HS-27A (cell line): ENCODE data around the gene FMN2.

ENCODE experiments used
- DNase-seq: peaks from one replicate; pipeline ENCODE4 v3.0.0-alpha.2; 2012; ENCODE audit warnings: low read depth, missing footprints

Gene FMN2

DNA sequence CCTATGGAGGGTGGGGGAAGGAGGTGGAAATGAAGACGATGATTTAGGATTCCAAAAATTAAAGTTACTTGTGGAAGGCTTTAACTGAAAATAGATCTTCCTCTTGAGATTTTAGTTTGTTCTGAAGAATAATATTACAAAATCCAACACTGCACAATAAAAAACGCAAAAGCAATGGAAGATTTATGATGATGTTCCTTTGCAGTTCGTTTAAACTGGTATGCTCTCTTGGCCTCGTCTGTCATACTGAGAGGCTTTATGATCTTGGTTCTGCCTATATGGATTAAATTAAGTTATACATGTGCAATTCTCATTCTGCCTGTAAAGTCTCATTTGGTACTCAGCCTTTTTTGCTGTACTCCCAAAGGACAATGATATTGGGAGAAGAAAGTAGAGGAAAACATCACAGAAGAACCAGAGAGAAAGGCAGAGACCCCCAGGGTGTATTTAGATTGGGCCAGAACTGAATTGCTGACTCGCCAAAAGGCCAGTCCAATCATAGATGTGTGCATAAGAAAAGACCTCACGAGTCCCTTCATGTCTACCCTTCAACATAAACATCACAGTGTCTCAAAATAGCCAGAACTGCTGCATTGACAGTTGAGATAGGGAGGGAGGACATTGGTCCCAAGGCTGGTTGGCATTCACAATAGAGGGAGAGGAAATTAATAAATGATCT, 331.7 kb downstream of the FMN2 start:
- no peak for DNase-seq

DNA sequence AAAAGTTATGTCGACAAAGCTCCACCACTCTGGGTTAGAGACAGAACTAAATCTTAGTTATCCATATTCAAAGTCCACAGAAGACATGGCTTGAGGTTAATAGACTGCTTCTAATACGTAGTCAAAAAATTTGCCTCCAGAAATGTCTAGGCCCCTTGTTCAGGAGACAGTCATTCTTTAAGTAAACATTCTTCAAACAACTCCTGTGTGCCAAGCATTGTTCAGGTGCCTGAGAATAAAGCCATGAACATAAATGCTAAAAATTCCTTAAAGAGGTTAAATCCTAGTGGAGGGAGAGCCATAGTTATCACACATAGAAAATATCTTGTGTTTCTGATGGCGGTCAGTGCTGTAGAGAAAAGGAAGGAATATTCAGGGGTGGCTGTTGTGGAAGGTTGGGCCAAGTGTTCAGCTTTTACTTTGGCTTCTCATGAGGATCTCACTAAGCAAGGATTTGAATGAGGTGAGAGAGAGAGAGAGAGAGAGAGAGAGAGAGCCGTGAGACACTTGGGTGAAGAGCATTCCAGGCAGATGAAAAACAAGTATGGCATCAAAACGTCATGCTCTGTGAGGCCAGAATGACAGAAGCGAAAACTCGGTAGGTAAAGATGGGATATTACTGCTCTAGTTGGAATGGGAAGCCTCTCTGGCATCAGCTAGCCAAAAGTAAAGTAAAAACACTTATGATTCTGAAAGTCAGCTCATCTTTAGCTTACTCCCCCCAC, 333.2 kb downstream of the FMN2 start:
- DNase-seq: no peak

DNA sequence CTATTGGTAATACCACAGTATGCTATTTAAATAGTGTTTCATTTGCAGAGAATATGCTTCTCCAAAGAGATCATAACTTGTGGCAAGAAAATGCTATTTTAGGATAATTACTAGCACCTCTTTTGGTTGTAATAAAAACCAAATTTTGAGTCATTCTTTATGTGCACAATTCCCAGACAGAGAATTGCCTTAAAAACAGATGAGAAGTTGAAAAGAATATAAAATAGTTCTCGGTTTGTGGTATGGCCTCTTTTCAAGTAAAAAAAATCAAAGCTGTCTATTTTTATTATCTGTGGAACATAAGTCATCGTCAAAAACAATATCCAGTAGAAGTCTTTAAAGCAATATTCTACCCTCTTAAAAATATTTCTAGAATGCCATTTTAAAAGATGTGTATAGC, 334.4 kb downstream of the FMN2 start:
- no peak for DNase-seq

DNA sequence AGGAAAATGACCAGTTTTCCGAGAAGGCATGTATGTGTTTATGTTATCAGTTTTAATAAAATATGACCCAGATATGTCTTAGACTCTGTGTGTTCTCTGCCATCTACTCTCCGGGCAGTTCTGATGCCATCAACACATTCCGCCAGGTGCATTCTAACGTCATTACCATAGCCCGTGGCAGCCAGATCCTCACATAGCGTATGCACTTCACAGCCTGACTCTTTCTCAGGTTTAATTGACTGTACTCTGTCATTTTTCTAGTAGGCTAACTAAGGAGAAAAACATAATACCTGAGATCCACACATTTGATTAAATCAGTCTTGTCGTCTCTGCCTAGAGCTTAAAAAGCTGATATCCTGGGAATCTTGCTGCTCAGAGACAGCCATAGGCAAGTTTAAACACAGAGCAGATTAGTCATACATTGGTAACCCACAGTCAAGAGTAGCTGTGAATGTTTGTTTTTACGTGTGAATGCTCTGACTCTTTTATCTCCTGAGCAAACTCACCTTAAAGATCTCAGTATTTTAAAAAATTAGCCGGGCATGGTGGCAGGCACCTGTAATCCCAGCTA, 344.4 kb downstream of the FMN2 start:
- DNase-seq: no peak

DNA sequence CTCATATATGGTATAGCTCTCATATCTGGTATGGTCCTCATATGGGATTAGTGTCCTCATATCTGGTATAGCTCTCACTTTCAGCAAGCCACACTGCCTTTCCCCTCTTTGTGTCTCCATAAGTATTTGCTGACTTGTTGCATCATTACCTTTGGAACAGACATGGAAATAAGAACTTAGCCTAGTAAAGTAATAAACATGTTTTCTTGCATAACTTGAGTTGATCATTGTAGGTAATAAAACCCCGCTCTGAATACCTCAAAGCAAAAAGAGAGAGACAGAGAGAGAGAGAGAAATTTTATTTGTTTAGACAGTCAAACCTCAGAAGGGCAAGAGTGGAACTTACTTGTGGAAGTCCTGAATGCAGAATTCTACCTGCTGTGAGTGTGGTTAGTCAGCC, 350.0 kb downstream of the FMN2 start:
- no peak for DNase-seq

DNA sequence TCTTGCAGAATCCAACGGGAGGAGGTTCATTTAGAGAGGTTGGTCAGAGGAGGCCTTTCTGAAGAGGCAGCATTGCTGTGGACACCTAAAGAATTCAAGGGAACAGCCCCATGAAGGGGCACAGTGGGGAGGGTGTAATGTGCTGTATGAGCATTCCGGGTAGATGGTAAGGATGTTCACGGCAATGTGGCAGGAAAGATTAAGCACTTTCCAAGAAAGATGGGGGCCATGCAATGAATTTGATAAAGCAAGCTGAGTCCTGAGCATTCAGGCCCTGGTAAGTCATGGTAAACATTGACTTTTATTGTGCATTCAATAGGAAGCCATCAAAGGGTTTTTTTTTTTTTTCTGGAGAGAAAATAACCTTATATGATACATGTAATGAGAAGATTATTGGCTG, 353.7 kb downstream of the FMN2 start:
- no peak for DNase-seq

DNA sequence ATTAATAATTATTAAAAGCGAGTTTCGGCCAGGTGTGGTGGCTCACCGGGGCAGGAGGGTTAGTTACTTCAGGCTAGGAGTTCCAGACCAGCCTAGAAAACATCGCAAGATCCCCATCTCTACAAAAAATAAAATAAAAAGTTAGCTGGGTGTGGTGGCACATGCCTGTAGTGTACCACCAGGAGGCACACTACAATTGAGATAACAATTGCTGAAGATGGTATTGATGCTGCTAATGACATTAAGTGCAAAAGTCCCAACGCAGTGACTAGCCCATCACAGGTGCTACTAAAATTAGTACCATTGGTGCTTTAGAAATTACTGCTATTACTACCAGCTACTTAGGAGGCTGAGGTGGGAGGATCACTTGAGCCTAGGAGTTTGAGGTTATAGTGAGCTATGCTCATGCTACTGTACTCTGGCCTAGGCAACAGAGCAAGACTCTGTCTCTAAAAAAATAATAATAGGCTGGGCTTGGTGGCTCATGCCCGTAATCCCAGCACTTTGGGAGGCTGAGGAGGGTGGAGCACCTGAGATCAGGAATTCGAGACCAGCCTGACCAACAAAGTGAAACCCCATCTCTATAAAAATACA, 363.6 kb downstream of the FMN2 start:
- DNase-seq: no peak

DNA sequence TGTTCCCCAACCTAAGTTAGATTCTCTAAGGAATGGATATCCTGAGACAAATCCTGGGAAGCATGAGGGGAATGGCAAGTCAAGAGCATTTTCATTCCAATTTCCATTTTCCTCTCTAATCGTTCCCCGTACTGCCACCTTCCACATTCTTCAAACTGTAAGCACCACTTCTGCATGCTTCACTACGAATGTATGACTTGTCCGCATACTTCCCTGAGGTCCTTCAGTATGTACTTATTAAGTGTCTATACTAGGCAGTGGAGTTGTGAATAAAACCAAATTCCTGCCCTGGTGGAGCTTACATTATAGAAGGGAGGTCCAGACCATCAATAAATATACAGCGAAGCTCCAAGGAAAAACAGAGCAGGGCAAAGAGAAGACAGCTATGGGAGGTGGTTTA, 365.5 kb downstream of the FMN2 start:
- no peak for DNase-seq

DNA sequence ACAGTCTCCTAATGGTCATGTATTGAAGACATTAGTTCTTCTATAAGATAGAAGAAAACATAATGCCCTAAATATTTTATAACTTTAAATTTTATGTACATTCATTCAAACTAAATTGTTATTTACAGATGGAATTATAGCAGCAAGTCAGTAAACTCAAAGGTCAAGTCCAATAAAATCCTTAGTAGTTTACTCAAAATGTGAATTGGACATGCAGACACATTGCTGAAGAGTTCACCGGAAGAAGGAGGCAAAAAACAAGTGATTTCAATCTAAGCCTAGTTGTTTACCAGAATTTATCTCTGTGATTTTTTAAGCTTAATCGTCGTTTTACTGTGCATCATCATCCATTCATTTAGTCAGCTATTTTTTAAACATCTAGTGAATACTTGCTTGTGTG, 370.6 kb downstream of the FMN2 start:
- no peak for DNase-seq

DNA sequence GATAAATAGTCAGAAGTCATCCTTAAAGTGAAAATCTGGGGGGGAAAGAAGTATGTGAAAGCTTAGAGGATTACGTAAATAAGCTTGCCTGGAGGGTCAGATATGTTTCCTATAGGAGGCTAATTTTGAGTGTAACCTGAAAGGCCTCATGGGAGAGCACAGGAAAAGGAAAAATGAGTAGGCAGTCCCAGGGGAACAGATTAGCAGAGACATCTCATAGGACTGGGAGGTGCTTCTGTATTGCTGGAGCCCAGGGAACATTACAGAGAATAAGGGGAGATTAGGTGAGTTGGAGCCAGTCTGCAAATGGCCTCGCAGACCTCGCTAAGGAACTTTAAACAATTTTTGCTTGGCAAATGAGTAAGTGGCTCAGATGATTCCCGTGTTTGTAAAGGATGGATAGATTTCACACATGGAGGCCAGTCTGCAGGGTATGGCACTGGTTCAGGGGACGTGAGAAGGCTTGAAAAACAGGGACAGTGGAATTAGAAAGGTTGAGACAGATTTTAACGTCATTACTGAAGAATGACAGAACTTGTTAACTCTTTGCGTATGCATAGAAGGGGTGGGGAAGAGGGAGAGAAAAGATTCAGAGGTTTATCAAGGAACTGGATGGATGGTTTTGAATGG, 371.2 kb downstream of the FMN2 start:
- no peak for DNase-seq

DNA sequence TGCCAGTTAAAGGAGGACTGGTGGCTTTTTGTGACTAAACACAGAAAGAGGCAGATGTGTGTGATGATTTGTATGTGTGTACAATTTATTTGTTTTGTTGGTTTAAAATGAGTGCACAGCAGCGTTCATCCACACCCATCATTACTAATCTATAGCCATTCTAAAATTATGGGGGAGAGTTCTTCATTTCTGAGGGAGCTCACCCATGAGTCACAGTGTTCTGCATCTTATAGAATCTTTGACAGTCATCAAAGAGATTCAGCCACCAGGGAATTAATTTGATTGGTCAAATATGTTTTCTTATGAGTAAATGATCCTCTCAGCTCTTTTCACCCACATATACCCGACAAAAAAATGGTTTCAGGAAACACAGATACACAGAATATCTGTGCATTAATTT, 372.4 kb downstream of the FMN2 start:
- no peak for DNase-seq

DNA sequence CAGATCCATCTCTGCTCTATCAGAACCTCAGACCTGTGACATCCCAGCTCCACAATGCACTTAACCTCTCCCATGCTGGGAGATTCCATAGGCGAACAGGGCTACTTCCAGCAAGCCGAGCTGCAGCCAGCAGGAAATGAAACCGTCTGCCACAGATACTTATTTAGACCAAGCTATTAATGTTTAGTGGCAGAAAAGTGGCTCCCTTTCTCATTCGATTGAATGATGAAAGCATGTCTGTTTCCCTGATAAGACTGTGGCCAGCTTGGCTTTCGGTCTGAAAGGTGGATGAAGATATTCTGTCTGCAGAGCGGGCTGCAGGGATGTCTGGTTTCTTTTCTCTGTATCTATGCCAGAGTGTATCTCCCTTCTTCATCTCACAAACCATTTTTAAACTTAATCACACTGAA, 373.9 kb downstream of the FMN2 start:
- DNase-seq: no peak

DNA sequence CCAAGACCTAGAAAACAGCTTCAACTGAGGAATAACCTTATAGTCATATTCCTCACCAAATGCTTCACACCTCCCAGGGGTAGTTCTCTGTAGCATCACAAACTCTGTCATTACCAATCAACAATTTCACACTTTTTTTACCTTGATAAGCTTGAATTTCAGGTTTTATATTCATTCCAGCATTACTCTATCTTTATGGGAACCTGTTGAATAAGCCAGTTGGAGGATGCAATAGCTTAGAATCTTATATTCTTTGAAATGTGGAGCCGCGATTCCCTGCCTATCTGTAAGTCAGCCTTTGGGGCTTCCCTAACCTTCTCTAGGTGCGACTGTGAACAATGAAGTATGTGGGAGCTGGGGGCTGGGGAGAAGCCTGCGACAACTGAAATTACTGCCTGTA, 374.8 kb downstream of the FMN2 start:
- DNase-seq: no peak

DNA sequence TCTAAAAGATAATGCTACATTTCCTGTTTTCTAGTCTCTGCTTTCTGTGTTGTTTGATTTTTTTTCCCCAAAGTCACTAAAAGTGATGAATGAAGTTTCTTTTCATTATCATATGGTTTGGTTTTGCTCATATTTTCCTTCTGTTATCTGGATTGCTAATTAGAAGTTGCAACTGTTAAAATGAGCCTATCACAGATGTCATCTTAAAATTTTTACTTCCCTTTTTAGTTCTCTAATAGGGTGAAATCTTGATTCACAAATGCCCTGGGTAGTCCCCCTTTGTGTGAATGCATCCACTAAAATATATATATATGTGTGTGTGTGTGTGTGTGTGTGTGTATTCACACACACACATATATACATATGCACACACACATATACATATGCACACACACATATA, 376.2 kb downstream of the FMN2 start:
- no peak for DNase-seq

DNA sequence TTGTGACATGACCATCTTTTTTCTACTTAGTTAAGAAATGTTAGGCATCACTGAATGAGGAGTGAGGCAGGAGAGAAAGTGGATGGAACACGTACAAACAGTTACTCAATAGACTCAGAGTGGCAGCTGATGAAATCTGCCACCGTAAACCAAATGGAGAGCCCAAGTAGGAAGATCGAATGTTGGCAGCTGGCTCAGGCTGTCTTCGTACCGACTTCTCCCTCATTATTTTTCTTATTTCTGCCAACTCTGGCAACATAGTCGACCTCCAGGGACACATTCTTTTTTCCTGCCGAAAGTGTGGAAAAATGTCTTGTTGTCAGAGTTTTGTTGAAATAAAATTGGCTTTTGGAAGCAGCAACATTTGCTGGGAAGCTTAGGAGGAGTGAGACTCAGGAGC, 377.0 kb downstream of the FMN2 start:
- no peak for DNase-seq

DNA sequence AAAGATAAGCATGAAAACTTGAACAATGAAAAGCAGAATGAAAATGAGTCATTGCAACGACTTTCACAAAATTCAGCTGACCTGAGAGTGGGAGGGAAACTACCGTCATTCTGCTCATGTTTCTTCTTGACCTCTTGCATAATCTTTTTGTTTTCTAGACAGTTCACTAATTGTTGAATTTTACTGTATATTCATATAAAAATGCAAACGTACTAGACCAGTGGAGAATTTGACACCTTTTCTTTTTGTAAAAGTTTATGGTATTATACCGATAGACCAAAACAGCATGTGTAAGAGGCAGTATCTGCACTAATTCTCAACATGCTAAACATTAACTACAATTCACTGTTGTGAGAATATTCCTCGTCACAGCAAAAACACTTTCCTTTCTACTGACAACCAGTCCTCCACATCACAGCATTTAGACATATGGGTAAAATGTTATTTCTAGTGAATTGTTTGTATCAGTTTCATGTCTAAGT, 382.5 kb downstream of the FMN2 start:
- no peak for DNase-seq

DNA sequence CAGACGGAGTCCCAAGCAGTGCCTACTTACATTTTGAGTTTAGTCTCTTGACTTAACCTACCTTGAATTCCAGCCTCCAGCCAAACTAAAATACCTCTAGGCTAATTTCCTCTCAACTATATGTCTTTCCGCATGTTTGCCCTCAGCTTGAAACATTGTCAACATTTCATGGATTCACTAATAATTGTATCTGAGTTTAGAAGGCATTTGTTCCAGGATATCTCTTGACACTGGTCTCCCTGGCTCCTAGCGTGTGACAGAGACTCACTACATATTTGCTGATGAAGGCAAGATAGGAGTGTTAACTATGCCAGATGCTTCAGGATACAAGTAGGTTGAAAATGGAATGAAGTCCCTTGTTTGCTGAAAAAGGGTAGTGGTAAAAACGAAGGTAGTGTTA, 384.1 kb downstream of the FMN2 start:
- no peak for DNase-seq

DNA sequence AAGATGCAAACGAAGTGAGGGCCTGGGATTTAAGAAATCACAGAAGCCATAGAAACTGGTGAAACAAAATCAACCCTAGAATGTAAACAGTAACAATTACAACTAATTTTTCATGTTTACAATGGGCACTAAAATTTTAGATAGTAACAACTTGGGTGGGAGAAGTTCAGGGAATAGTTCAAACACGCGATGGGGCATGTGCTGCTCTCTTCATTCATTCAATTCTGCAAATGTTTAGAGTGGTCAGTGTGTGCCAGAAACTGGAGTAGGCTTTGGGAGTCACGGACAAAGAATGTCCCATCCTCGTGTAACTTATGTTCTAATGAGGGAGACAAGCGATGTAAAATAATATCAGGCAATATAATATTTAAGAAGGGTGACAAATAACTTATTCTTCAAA, 386.9 kb downstream of the FMN2 start:
- no peak for DNase-seq

DNA sequence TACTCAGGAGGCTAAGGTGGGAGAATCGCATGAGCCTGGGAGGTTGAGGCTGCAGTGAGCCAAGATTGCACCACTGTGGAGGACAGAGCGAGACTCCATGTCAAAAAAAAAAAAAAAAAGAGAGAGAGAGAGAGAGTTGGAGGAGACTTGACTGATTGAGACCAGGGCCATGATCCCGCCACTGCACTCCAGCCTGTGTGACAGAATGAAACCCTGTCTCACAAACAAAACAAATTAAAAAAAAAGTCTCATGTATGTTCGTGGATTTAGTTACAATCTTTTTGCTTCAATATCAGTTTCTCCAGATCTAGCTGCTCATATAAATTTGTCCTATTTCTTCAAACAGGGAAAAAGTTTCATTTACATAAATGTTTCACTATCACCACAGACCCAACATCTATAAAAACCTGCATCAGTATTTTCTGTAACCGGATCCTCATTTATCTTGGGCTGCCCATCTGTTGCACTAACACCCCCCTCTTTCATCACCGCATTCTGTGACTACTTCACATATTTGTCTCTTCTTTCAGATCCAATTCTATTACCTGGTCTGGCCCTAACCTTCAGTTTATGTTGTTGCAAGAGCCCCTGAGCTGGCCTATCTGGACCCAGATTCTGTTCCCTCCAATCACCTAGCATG, 393.2 kb downstream of the FMN2 start:
- no peak for DNase-seq

DNA sequence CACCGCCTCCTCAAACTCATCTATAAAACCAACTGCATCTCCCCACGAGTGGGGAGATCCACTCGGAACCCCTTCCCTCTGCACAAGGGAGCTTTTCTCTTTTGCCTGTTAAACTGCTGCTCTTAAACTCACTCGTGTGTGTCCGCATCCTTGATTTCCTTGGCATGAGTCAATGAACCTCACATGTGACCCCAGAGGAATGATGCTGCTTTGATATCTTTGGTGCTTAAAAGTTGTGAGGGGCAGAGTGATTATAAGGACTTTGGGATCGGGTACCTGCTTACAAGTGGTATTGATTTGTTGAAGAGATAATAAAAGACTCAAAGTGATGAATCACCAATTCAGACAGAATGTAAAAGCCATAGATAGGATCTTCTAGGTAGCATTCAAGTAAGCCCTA, 394.9 kb downstream of the FMN2 start:
- DNase-seq: no peak

DNA sequence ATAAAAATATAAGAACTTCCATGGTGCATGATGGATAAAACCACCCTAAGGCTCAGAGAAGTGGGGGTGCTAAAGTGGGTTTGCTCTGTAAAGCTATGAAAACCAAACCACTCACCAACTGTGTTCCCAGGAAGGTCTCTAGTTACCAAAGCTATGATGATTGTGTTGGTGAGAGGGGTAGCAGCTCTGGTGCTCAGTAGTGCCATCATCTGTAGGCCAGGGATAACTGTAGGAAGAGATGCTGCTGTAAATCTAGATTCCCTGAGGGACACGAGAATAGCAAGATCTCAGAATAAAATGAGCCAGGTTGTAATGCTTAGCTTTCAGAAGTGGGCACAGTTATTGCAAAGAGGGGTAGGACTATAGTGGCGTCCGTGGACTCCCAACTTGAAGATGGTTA, 395.8 kb downstream of the FMN2 start:
- no peak for DNase-seq

DNA sequence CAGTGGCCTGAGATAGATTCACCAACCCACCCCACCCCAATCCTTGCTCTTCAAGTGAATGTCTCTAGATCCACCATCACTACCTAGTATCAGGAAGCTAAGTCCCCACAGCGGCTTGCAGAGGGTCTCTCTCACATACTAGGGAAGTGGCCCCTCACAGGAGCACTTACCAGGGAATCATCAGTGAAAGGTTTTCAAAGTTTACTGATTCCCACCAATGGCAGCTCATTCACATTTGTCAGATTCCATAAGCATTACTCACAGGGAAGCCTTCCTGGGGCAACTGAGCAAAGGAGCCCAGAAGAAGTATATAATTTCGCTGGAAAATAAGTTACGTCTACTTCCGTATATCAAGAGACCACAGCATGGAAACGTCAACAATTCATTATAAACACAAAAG, 399.5 kb downstream of the FMN2 start:
- DNase-seq: peak; percentile 45
